GM12875 (cell line): ENCODE data around the gene CAMSAP3.
"Not testable (repeated sequence)": the region's sequence is repeated elsewhere in the genome, so short reads cannot be mapped to it uniquely, and the experiment has no call there.

ENCODE experiments used
- H3K4me3 ChIP-seq: one replicate; pipeline ENCODE4 v1.5.1; 2011; ENCODE audit warnings: low read depth, low read length, control low read depth
- CTCF ChIP-seq: IDR thresholded peaks from 2 replicates; pipeline ENCODE4 v1.5.1; 2011; ENCODE audit warnings: low read depth, mild to moderate bottlenecking, control low read depth, inconsistent platforms, low read length, moderate library complexity, borderline replicate concordance; ENCODE audit not compliant: insufficient read depth

CAMSAP3 gene

GRCh38 chr19:7641290-7642276, 45.9 kb downstream of the CAMSAP3 start:
- H3K4me3 ChIP-seq = no peak overlapping the region
- TF ChIP-seq CTCF = no peak

- no peak for TF ChIP-seq CTCF
These were observed 46.8 kb downstream of the CAMSAP3 start for GRCh38 chr19:7642295-7643030.

GRCh38 chr19:7643031-7643415, 47.4 kb downstream of the CAMSAP3 start:
- no peak for TF ChIP-seq CTCF
- no peak overlapping the region for H3K4me3 ChIP-seq

More at GRCh38 chr19:7642295-7643030, 46.8 kb downstream of the CAMSAP3 start:
- H3K4me3 ChIP-seq = no peak overlapping the region

GRCh38 chr19:7643629-7644549, 48.2 kb downstream of the CAMSAP3 start:
- not testable (repeated sequence) for H3K4me3 ChIP-seq

- no peak for TF ChIP-seq CTCF
- no peak overlapping the region for H3K4me3 ChIP-seq
These were observed 48.9 kb downstream of the CAMSAP3 start for GRCh38 chr19:7644550-7644877.

GRCh38 chr19:7645163-7645562, 49.5 kb downstream of the CAMSAP3 start:
- TF ChIP-seq CTCF = no peak
- no peak overlapping the region for H3K4me3 ChIP-seq
